ENCODE measurements around the gene GM2A. TPM values are rescaled to one million over a fixed set of nuclear protein-coding genes. Genes with fewer than 3 reads are reported as not detected.

The GM2A gene
- total RNA-seq, 1 experiment from 2014 or later: 36.2 TPM

DNA sequence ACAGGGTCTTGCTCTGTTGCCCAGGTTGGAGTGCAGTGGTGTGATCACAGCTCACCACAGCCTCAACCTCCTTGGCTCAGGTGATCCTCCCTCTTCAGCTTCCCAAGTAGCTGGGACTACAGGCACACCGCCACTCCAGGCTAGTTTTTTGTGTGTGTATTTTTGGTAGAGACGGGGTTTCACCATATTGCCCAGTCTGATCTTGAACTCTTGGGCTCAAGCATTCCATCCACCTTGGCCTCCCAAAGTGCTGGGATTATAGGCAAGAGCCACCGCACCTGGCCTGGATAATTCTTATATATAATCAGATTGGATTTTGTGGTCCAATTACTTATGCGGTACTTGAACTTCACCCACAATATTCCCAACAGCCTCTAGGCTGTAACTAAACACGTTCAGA lies 48.9 kb upstream of the GM2A start:
- no peaks in the 10 kb centered on the region for H3K9me3 Mint-ChIP-seq

GRCh38 chr5:151205411-151205810 lies 47.6 kb upstream of the GM2A start:
- no peak overlapping the region for H3K27ac Mint-ChIP-seq
- DNase-seq (ENCODE audit: low spot score) (no peak), ATAC-seq (no peak)
- no peaks in the 10 kb centered on the region for H3K9me3 Mint-ChIP-seq
- no peak overlapping the region for H3K4me3 Mint-ChIP-seq
- POLR2A ChIA-PET: no interaction called here
- no peaks in the 10 kb centered on the region for H3K36me3 Mint-ChIP-seq
- CTCF ChIA-PET: interaction anchor here (1.5 kb wide), 1 partner anchor 34 kb away, joined by 3 read pairs; no protein-coding TSS in a partner anchor
- H3K27me3 Mint-ChIP-seq (ENCODE audit: low read depth): no peaks in the 10 kb centered on the region
- TF ChIP-seq, protein P1, sequence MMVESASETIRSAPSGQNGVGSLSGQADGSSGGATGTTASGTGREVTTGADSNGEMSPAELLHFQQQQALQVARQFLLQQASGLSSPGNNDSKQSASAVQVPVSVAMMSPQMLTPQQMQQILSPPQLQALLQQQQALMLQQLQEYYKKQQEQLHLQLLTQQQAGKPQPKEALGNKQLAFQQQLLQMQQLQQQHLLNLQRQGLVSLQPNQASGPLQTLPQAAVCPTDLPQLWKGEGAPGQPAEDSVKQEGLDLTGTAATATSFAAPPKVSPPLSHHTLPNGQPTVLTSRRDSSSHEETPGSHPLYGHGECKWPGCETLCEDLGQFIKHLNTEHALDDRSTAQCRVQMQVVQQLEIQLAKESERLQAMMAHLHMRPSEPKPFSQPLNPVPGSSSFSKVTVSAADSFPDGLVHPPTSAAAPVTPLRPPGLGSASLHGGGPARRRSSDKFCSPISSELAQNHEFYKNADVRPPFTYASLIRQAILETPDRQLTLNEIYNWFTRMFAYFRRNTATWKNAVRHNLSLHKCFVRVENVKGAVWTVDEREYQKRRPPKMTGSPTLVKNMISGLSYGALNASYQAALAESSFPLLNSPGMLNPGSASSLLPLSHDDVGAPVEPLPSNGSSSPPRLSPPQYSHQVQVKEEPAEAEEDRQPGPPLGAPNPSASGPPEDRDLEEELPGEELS (CRISPR knock-in tag; IDR thresholded peaks at IDR 0.05): no peak
- TF ChIP-seq ZNF263 (CRISPR knock-in tag; IDR thresholded peaks at IDR 0.05; ENCODE audit: low read depth) (no peak), RELA (CRISPR knock-in tag; IDR thresholded peaks at IDR 0.05; ENCODE audit: borderline replicate concordance) (no peak)
- TF ChIP-seq, protein P2, sequence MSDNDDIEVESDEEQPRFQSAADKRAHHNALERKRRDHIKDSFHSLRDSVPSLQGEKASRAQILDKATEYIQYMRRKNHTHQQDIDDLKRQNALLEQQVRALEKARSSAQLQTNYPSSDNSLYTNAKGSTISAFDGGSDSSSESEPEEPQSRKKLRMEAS (CRISPR knock-in tag; IDR thresholded peaks at IDR 0.05): no peak
- no peaks in the 10 kb centered on the region for H3K4me1 Mint-ChIP-seq

More for the DNA sequence above, 48.9 kb upstream of the GM2A start:
- Mint-ChIP-seq H3K4me1 (no peaks in the 10 kb centered on the region), H3K27ac (no peak overlapping the region), H3K4me3 (no peak overlapping the region), H3K36me3 (no peaks in the 10 kb centered on the region), H3K27me3 (ENCODE audit: low read depth) (no peaks in the 10 kb centered on the region)
- TF ChIP-seq FOXK1 (CRISPR knock-in tag; IDR thresholded peaks at IDR 0.05) (no peak), GRHL2 (CRISPR knock-in tag; IDR thresholded peaks at IDR 0.05; ENCODE audit: insufficient replicate concordance, severe bottlenecking) (no peak), TCF7 (CRISPR knock-in tag; IDR thresholded peaks at IDR 0.05; ENCODE audit: low read depth) (no peak), TP53 (CRISPR knock-in tag; IDR thresholded peaks at IDR 0.05) (no peak), NFATC4 (CRISPR knock-in tag; IDR thresholded peaks at IDR 0.05) (no peak), ZNF232 (CRISPR knock-in tag; IDR thresholded peaks at IDR 0.05) (no peak), ZNF396 (CRISPR knock-in tag; IDR thresholded peaks at IDR 0.05; ENCODE audit: borderline replicate concordance) (no peak), HMGA2 (CRISPR knock-in tag; IDR thresholded peaks at IDR 0.05) (no peak), RORB (CRISPR knock-in tag; IDR thresholded peaks at IDR 0.05) (no peak), CBFB (CRISPR knock-in tag; IDR thresholded peaks at IDR 0.05; ENCODE audit: low read depth) (no peak), ELF4 (CRISPR knock-in tag; IDR thresholded peaks at IDR 0.05; ENCODE audit: low read depth) (no peak), ZNF512 (CRISPR knock-in tag; IDR thresholded peaks at IDR 0.05; ENCODE audit: borderline replicate concordance) (no peak), SOX15 (CRISPR knock-in tag; IDR thresholded peaks at IDR 0.05) (no peak)
- TF ChIP-seq, protein P3, sequence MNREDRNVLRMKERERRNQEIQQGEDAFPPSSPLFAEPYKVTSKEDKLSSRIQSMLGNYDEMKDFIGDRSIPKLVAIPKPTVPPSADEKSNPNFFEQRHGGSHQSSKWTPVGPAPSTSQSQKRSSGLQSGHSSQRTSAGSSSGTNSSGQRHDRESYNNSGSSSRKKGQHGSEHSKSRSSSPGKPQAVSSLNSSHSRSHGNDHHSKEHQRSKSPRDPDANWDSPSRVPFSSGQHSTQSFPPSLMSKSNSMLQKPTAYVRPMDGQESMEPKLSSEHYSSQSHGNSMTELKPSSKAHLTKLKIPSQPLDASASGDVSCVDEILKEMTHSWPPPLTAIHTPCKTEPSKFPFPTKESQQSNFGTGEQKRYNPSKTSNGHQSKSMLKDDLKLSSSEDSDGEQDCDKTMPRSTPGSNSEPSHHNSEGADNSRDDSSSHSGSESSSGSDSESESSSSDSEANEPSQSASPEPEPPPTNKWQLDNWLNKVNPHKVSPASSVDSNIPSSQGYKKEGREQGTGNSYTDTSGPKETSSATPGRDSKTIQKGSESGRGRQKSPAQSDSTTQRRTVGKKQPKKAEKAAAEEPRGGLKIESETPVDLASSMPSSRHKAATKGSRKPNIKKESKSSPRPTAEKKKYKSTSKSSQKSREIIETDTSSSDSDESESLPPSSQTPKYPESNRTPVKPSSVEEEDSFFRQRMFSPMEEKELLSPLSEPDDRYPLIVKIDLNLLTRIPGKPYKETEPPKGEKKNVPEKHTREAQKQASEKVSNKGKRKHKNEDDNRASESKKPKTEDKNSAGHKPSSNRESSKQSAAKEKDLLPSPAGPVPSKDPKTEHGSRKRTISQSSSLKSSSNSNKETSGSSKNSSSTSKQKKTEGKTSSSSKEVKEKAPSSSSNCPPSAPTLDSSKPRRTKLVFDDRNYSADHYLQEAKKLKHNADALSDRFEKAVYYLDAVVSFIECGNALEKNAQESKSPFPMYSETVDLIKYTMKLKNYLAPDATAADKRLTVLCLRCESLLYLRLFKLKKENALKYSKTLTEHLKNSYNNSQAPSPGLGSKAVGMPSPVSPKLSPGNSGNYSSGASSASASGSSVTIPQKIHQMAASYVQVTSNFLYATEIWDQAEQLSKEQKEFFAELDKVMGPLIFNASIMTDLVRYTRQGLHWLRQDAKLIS (CRISPR knock-in tag; IDR thresholded peaks at IDR 0.05; ENCODE audit: borderline replicate concordance): no peak
- TF ChIP-seq, protein P4, sequence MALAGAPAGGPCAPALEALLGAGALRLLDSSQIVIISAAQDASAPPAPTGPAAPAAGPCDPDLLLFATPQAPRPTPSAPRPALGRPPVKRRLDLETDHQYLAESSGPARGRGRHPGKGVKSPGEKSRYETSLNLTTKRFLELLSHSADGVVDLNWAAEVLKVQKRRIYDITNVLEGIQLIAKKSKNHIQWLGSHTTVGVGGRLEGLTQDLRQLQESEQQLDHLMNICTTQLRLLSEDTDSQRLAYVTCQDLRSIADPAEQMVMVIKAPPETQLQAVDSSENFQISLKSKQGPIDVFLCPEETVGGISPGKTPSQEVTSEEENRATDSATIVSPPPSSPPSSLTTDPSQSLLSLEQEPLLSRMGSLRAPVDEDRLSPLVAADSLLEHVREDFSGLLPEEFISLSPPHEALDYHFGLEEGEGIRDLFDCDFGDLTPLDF (CRISPR knock-in tag; IDR thresholded peaks at IDR 0.05): no peak
- TF ChIP-seq, protein P5, sequence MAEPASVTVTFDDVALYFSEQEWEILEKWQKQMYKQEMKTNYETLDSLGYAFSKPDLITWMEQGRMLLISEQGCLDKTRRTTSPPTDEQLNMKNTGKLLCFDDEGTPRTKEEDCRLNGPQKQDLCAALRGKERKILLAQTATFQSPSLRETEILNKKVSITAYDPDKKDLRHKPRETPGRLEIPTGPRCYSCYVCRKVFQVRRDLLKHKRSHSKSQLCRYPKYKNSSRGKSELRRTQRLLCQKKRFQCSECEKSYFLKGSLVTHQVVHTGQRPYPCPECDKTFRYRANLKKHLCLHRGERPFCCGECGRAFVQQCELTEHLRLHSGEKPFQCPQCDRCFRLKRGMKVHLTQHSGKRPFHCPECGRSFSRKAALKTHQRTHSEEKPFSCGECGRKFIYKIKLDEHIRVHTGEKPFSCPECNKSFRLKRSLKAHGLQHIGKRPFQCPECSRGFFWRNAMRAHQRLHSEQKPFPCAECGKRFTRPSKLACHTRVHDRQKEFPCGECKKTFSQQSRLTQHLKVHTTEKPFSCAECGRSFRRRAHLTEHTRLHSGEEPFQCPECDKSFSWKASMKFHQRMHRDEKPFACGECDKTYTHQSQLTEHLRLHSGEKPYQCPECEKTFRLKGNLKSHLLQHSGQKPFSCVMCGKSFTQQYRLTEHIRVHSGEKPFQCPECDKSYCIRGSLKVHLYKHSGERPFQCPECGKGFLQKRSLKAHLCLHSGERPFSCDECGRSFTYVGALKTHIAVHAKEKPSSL (CRISPR knock-in tag; conservative IDR thresholded peaks at IDR 0.05): no peak
- ChIA-PET CTCF (no interaction called here), POLR2A (no interaction called here)
- DNase-seq (ENCODE audit: low spot score) (no peak), ATAC-seq (no peak)
